ENCODE results near the gene MBP.

The MBP gene

DNA sequence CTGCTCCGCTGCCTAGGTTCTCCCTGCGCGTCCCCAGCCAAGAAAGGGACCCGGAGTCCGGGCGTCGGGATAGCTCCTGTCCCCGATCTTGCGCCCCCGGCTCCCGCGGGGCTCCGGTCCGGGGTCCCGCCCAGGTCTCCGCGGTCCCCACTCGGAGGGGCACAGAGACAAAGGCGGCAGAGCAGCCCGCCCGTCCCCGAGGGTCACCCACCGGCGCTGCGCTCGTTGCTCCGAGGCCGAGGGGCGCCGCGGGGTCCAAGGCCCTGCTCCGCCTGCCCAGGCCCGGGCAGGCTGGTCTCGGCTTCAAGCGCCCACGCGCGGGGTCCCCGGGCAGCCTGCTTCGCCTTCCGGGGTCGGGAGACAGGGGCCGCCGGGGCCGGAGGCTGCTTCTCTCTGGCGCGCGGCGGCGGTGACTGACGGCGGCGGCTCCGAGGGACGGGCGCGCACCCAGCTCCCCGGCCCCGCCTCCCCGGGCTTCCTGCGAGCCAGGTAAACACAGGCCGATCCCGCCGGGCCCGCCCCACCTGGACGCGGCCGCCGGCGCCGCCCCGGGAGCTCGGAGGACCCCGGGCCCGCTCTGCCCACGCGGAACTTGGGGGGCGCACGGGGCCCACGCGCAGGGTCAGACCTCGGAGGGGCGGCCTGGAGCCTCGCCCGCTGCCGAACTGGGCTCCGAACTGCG, at the start of gene MBP:
Gene MBP (minus strand): TSS at position 415 of the 682 bp plus-strand sequence. CDS start 27,522 bp downstream, outside the sequence.
- DNase-seq (ENCODE audit: low read depth) = no peak

DNA sequence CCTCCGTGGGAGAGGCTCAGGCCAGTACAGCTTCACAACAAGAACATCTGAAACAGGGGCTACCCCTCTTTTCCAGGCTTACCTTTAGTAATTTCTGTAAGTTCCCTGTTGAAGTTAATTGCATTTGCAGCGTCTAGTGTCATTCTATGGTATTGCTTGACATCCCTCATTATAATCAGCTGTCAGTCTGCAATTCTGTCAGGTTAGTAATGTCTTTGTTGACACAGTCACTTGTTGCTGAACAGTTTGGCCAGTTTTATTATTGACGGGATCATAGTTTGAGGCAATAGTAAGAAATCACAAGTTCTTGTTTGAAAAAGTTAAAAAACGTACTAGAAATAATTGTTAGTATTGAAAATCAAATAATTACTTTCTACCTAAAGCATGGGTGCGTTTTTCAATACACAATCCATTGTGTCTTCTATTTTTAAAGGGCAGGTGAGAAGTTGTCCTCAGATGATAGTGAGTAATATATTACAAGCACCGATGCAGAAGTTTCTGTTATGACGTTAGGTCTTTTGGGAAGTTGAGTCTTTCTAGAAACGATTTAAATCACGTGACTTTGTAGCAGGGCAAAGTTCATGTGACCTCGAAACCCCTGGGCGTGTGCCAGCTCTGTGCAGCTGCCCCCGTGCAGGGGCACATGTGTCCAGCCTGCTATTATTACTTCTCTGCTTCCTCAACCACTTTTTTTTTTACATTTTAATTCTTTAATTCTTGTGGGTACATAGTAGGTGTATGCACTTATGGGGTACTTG, 49.5 kb upstream of the MBP start:
- no peak for DNase-seq (ENCODE audit: low read depth)

DNA sequence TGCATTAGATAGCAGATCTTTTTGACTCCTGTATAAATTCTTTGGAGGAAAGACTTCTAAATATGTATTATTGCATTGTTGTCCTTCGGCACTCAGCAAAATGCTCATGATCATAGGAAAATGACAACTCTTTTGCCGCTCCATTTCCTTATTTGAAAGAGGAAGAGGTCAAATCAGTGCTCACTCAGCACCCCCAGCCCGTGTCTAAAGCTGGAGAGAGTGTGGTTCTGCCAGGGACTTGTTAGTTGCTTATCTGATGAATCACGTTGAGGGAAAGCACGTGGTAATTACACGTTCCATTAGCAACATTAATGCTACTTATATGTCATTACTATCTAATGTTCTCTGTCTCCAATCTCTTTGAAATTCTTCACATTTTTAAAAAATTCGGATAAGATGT, 46.0 kb upstream of the MBP start:
- DNase-seq (ENCODE audit: low read depth) = no peak

DNA sequence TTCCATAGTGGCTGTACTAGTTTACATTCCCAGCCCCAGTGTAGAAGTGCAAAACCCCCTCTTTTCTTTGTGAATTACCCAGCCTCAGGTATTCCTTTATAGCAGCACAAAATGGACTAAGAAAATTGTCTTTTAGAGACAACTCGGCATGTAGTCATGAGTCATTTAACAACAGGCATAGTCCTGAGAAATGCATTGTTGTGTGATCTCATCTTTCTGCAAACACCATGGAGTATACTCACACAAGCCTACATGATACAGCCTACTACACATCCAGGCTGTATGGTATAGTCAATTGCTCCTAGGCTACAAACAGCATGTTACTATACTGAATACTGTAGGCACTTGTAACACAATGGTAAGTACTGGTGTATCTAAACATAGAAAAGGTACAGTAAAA, 44.4 kb upstream of the MBP start:
- DNase-seq (ENCODE audit: low read depth) = no peak

GRCh38 chr18:77173275-77174030, 40.9 kb upstream of the MBP start:
- DNase-seq (ENCODE audit: low read depth) = no peak

DNA sequence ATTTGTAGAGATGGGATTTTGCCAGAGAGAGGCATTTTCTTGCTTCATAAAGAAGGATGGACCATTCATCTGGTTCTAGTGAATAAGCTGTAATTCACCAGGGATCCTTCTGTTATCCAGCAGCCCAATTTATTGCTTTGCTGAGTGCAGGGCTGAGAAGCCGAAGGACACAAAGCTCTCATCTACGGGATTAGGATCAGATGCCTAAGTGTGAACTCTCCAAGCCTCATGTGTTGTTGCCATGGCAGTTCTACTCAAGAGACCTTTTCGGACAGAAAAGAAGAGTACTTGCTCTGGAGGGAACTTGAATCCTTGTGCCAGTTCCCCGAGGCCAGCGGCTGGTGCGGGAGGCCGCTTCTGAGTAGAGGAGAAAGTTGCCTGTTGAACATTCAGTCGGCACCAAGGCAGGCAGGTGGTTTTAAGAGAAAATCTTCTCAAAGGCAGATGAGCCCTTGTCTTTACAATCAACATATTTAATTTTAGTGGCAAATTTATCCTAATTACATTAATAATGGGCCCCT, 38.4 kb upstream of the MBP start:
- DNase-seq (ENCODE audit: low read depth) = no peak

- no peak for DNase-seq (ENCODE audit: low read depth)
Measured at GRCh38 chr18:77168811-77169311, 36.3 kb upstream of the MBP start.

- no peak for DNase-seq (ENCODE audit: low read depth)
Measured at GRCh38 chr18:77167251-77167650, 34.7 kb upstream of the MBP start.

- no peak for DNase-seq (ENCODE audit: low read depth)
Measured at GRCh38 chr18:77166523-77166922, 33.9 kb upstream of the MBP start.

- no peak for DNase-seq (ENCODE audit: low read depth)
Measured at GRCh38 chr18:77165503-77166188, 33.1 kb upstream of the MBP start.

DNA sequence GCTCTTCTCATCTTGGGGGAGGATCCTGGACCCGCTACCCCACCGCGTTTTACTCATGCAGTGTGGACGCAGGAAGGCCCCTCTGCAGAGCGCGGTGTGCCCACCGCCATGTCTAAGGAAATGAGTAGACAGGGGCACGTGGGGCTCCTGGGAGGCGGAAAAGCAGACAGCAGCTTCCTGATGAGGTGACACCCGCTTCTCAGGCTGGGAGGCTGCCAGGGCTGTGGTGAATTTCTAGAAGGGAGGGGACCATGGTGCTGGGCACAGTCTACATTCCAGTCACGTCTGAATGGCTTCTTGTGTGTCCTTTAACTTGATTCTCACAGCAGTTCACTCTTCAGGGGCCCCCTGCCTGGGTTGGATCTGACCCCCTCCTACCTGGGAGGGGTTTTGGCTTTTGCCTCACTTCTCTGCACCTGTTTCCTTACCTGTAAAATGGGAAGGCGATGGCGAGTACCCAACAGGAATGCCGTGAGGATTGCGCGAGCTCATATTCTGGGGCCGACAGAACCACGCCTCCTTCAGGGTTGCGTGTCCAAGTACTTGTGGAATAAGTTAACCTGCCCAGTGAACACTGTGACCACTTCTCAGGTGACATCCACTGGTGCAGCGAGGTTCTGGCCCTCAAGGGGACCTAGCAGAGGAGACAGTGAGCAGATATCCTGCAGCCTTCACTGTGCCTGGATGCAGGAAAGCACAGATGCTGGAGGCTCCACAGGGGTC, 32.3 kb upstream of the MBP start:
- no peak for DNase-seq (ENCODE audit: low read depth)

- no peak for DNase-seq (ENCODE audit: low read depth)
Measured at GRCh38 chr18:77164026-77164425, 31.4 kb upstream of the MBP start.

DNA sequence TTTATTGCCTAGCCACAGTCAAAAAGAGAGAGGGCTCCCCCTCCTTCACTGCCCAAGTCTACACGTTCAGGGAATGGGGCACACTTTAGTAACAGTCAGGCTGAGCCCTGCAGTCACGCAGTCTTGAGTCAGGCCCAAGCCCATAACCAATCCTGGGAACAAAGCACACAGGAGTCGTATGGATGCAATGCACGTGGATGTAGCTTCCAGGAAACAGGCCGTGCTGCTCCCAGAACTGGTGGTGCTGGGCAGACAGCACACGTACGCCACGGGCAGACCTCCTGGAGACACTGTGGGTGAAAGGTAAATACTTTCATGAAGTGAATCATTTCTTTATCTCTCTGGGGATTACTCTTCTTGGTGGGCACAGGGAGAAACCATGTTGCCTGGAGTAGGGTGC, 30.0 kb upstream of the MBP start:
- no peak for DNase-seq (ENCODE audit: low read depth)

DNA sequence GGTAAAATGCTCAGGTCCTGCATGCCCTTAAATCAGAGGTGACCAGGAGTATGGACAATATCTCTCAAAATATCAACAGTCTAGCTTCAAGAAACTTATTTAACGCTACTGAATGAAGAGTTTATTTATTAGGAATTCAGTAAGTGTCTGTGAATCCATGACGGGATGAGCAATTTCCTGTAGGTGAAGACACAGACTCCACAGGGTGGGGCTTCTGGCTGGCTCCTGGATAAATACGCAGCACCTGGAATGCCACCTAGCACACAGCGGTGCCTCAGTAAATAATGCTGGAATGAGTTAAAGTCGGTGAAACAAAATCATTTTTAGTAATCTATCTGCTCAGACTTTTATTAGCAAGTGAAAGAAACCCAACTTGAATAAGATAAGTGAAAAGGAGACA, 29.4 kb upstream of the MBP start:
- DNase-seq (ENCODE audit: low read depth) = no peak

DNA sequence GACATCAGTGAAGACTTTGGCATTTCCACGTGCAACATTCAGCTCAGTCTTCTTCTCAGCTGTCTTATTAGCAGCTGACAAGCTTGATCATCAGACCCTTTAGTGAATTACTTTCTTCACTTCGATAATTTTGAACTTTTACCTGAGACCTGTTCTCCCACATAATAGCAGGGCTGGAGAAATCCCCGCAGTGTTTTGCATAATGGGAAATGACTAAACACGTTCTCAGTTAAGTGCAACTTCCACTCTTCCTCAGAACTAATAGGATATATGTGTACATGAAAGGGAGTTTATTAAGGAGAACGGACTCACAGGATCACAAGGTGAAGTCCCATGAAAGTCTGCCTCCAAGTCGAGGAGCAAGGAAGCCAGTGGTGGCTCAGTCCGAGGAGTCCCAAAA, 28.8 kb upstream of the MBP start:
- DNase-seq (ENCODE audit: low read depth) = no peak

DNA sequence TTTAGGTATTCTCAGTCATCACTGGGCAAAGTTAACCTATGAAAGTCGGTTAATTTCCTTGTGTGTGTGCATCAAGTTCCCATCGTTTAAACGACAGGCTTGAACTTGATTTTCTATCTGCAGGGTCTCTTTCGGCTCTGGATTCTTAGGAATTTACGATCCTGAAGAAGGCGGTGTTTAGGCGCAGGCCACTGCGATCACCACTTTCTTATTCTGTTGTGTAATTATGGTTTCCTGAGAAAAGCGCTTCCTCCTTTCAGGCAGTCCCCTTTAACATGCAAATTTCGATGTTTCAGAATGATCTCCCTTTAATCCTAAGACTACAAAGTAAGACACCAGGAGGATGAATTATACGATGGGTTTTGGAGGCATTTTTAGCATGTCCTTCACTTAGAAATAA, 27.9 kb upstream of the MBP start:
- DNase-seq (ENCODE audit: low read depth) = no peak

DNA sequence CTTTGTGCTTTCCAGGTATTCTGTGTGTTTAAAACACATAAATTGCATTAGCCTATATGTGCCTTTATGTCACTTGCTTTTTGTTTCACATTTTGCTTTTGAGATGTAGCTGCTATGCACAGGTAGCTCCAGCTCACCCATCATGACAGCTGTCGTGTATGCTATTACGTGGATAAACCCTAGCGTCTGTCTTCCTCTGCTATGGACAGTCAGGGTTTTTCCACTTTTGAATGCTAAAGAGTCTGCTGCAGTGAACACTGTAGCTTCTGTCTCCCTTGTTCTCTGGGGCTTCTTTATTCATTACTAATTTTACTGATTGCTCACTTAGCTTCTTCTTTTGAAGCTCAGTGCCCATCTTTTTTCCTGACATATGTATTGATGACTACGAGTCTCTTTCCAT, 24.7 kb upstream of the MBP start:
- no peak for DNase-seq (ENCODE audit: low read depth)

DNA sequence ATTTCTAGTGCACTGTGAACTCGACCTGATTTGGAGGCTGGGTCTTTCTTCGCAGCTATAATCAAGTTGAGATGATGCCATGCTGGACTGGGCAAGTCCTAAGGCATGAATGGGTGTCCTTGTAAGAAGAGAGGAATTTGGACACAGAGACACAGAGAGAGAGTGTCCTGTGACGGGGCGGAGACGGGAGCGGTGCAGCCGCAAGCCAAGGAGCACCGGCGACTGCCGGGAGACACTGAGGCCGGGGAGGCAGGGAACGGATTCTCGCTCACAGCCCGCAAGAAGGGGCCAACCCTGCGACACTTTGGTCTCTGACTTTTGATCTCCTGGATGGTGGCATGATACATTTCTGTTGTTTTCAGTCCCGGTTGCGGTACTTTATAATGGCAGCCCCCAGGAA, 22.4 kb upstream of the MBP start:
- DNase-seq (ENCODE audit: low read depth) = no peak

DNA sequence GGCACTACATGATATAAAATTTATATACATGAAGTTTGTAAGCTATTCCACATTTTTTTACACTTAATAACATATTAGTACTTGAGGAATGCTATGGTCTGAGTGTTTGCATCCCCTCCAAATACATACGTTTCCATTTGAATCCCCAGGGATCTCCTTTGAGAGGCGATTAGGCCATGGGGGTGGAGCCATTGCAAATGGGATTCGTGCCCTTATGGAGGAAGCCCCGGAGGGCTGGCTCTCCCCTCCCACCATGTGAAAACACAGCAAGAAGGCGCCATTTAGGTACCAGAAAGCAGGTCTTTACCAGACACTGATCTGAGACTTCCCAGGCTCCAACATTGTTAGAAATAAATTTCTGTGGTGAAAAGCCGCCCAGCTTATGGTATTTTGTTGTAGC, 20.8 kb upstream of the MBP start:
- DNase-seq (ENCODE audit: low read depth) = no peak

DNA sequence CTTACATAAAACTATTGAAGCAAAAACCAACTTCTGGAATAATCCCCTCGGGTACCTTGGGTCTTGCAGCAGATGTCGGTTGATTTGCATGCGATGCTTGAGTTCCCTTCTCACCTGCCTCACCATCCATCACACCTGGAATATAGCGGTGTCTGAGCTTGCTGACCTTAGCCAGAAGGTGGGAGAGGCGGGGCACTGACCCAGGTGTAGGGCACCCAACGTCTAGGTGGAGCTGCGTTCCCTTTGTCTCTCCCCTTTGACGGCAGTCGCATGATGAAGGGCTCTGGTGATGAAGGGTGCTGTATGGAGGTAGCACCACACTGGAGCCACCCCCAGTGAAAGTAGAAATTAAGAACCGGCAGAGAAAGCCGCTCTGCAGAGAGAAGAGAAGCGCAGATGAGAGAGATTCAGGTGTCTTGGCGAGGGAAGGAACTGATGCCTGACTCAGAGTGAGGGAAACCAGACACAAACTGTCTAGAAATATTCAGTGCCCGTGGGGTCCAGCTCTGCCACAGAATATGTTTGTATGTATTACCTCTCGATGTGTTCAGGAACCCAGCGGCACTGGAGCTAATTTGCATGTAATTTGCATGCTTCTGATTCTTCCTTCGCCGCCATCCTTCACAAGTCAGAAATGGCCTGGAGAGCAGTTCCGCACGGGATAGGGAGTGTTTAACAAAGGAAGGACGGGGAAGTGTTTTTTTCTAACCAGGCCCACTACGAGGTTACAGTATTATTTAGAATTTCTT, 19.4 kb upstream of the MBP start:
- no peak for DNase-seq (ENCODE audit: low read depth)
